Measurements from ENCODE around the gene CHD9NB.

DNA sequence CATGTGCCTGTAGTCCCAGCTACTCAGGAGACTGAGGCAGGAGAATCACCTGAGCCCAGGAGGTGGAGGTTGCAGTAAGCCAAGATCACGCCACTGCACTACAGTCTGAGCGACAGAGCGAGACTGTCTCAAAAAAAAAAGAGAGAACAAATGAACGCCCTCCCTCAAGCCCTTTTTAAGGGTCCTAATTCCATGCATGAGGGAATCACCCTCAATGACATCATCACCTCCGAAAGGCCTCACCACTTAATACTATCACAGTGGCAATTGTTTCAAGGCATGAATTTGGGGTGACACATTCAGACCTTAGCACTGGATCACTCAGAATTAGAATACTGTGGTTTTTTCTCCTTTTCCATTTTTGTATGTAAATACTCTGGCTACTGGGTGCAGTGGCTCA lies 57.8 kb downstream of the CHD9NB start:
- TF ChIP-seq POLR2A (IDR thresholded peaks at IDR 0.05) (no peak), CTCF (IDR thresholded peaks at IDR 0.05) (no peak)
